NCI-H69 (cell line): Measurements from ENCODE around the gene TCL1A.

Experiments used
- DNase-seq: peaks from one replicate; lab custom pipeline; 2025; lab: John Stamatoyannopoulos, UW

The TCL1A gene

GRCh38 chr14:95677179-95677835, 36.6 kb downstream of the TCL1A start:
- DNase-seq = no peak

GRCh38 chr14:95675486-95675885, 38.4 kb downstream of the TCL1A start:
- peak; percentile 97 for DNase-seq

GRCh38 chr14:95674613-95675012, 39.3 kb downstream of the TCL1A start:
- no peak for DNase-seq

GRCh38 chr14:95668235-95668772, 45.6 kb downstream of the TCL1A start:
- peak; percentile 19 for DNase-seq

GRCh38 chr14:95667249-95667693, 46.7 kb downstream of the TCL1A start:
- peak; percentile 96 for DNase-seq

GRCh38 chr14:95666450-95666849, 47.5 kb downstream of the TCL1A start:
- DNase-seq = no peak

- peak; percentile 51 for DNase-seq
Measured at GRCh38 chr14:95665530-95665929, 48.4 kb downstream of the TCL1A start.

GRCh38 chr14:95664546-95664945, 49.4 kb downstream of the TCL1A start:
- DNase-seq = peak; percentile 84

GRCh38 chr14:95664066-95664465, 49.9 kb downstream of the TCL1A start:
- DNase-seq = peak; percentile 67

- no peak for DNase-seq
Measured at GRCh38 chr14:95663226-95663797, 50.6 kb downstream of the TCL1A start.

- DNase-seq = no peak
Measured at GRCh38 chr14:95662376-95663186, 51.3 kb downstream of the TCL1A start.

- no peak for DNase-seq
Measured at GRCh38 chr14:95660651-95661515, 53.0 kb downstream of the TCL1A start.

- no peak for DNase-seq
Measured at GRCh38 chr14:95659990-95660385, 53.9 kb downstream of the TCL1A start.
